Activated T-helper 2 cell treated with anti-CD3 and anti-CD28 coated beads, Interferon-gamma antibody, Interleukin-2, Interleukin-4, amounts not matched to agents 10 μg/mL and 5 μg/mL and 100 μg/mL, durations not matched to agents 14 hours and 24 hours and 36 hours (primary cell): Measurements from ENCODE around the gene PLA2G4C. TPM values are rescaled to one million over a fixed set of nuclear protein-coding genes. Genes with fewer than 3 reads are reported as not detected.
A peak's percentile ranks its signal among the peaks of the same experiment; 100 is the strongest.

ENCODE experiments used
- DNase-seq: peaks from one replicate; pipeline ENCODE4 v3.0.0; 2021; ENCODE audit warnings: low spot score
- H3K27ac Mint-ChIP-seq: one replicate; pipeline ENCODE4 v1.8.0; 2021; ENCODE audit warnings: mixed read lengths
- H3K27me3 Mint-ChIP-seq: one replicate; pipeline ENCODE4 v1.8.0; 2021; ENCODE audit warnings: low read depth, mixed read lengths
- H3K36me3 Mint-ChIP-seq: one replicate; pipeline ENCODE4 v1.8.0; 2021; ENCODE audit warnings: low read depth, mixed read lengths
- H3K4me1 Mint-ChIP-seq: one replicate; pipeline ENCODE4 v1.8.0; 2021; ENCODE audit warnings: low read depth, mixed read lengths
- H3K4me3 Mint-ChIP-seq: one replicate; pipeline ENCODE4 v1.8.0; 2021; ENCODE audit warnings: low read depth, mild to moderate bottlenecking, moderate library complexity, mixed read lengths
- H3K9me3 Mint-ChIP-seq: one replicate; pipeline ENCODE4 v1.8.0; 2021; ENCODE audit warnings: mixed read lengths
- intact Hi-C: fragments of 100-400 bp; cut with micrococcal nuclease; formaldehyde crosslinking; loops from one replicate; pipeline ENCODE4 v1.15.1; 2023
- total RNA-seq: library from RNA; stranded (reverse); gene quantifications from 2 replicates; pipeline ENCODE4 v1.2.3, GENCODE V29; 2022

Gene PLA2G4C
- total RNA-seq, 1 donor from 2014 or later = 11.3 TPM

- Mint-ChIP-seq H3K36me3 (peaks cover 82% of the 10 kb centered on the region), H3K27ac (no peak overlapping the region), H3K9me3 (no peaks in the 10 kb centered on the region), H3K4me3 (no peak overlapping the region), H3K27me3 (no peaks in the 10 kb centered on the region), H3K4me1 (peaks cover 6% of the 10 kb centered on the region)
- DNase-seq = no peak
- intact Hi-C loops = no loop called here
Observed at GRCh38 chr19:48127561-48127960, 16.9 kb upstream of the PLA2G4C start.

- intact Hi-C loops = no loop called here
- no peaks in the 10 kb centered on the region for H3K27me3 Mint-ChIP-seq
- no peak for DNase-seq
- H3K9me3 Mint-ChIP-seq = no peaks in the 10 kb centered on the region
- peaks cover 78% of the 10 kb centered on the region for H3K36me3 Mint-ChIP-seq
- H3K27ac Mint-ChIP-seq = peak overlapping the region; percentile 83
- H3K4me3 Mint-ChIP-seq = no peak overlapping the region
- peaks cover 9% of the 10 kb centered on the region for H3K4me1 Mint-ChIP-seq
Observed at GRCh38 chr19:48123907-48124651, 13.5 kb upstream of the PLA2G4C start.

GRCh38 chr19:48122421-48122820 lies 11.8 kb upstream of the PLA2G4C start:
- no peak for DNase-seq
- no peaks in the 10 kb centered on the region for H3K9me3 Mint-ChIP-seq
- H3K27me3 Mint-ChIP-seq = no peaks in the 10 kb centered on the region
- peaks cover 77% of the 10 kb centered on the region for H3K36me3 Mint-ChIP-seq
- intact Hi-C loops = no loop called here
- peaks cover 11% of the 10 kb centered on the region for H3K4me1 Mint-ChIP-seq
- no peak overlapping the region for H3K4me3 Mint-ChIP-seq
- H3K27ac Mint-ChIP-seq = peak overlapping the region; percentile 72

GRCh38 chr19:48121909-48122371 lies 11.3 kb upstream of the PLA2G4C start:
- H3K9me3 Mint-ChIP-seq = no peaks in the 10 kb centered on the region
- no peak overlapping the region for H3K4me3 Mint-ChIP-seq
- H3K4me1 Mint-ChIP-seq = peaks cover 11% of the 10 kb centered on the region
- peak overlapping the region; percentile 72 for H3K27ac Mint-ChIP-seq
- intact Hi-C loops = no loop called here
- no peaks in the 10 kb centered on the region for H3K27me3 Mint-ChIP-seq
- H3K36me3 Mint-ChIP-seq = peaks cover 73% of the 10 kb centered on the region
- DNase-seq = no peak

GRCh38 chr19:48121066-48121465 lies 10.4 kb upstream of the PLA2G4C start:
- H3K4me1 Mint-ChIP-seq = peaks cover 11% of the 10 kb centered on the region
- H3K9me3 Mint-ChIP-seq = no peaks in the 10 kb centered on the region
- DNase-seq = no peak
- H3K27ac Mint-ChIP-seq = no peak overlapping the region
- H3K4me3 Mint-ChIP-seq = no peak overlapping the region
- no peaks in the 10 kb centered on the region for H3K27me3 Mint-ChIP-seq
- peaks cover 69% of the 10 kb centered on the region for H3K36me3 Mint-ChIP-seq
- intact Hi-C loops = no loop called here

- Mint-ChIP-seq H3K27ac (no peak overlapping the region), H3K36me3 (peaks cover 69% of the 10 kb centered on the region), H3K4me1 (peaks cover 11% of the 10 kb centered on the region), H3K4me3 (no peak overlapping the region), H3K9me3 (no peaks in the 10 kb centered on the region), H3K27me3 (no peaks in the 10 kb centered on the region)
- intact Hi-C loops = no loop called here
- no peak for DNase-seq
Observed at GRCh38 chr19:48120505-48120904, 9.9 kb upstream of the PLA2G4C start.

GRCh38 chr19:48118131-48118517 lies 7.5 kb upstream of the PLA2G4C start:
- DNase-seq = no peak
- H3K27ac Mint-ChIP-seq = peak overlapping the region; percentile 45
- H3K4me3 Mint-ChIP-seq = no peak overlapping the region
- H3K27me3 Mint-ChIP-seq = no peaks in the 10 kb centered on the region
- H3K36me3 Mint-ChIP-seq = peaks cover 59% of the 10 kb centered on the region
- H3K4me1 Mint-ChIP-seq = peaks cover 5% of the 10 kb centered on the region
- intact Hi-C loops = no loop called here
- H3K9me3 Mint-ChIP-seq = no peaks in the 10 kb centered on the region

- H3K4me3 Mint-ChIP-seq = no peak overlapping the region
- intact Hi-C loops = no loop called here
- no peak for DNase-seq
- H3K9me3 Mint-ChIP-seq = no peaks in the 10 kb centered on the region
- H3K4me1 Mint-ChIP-seq = peaks cover 5% of the 10 kb centered on the region
- H3K27me3 Mint-ChIP-seq = no peaks in the 10 kb centered on the region
- peak overlapping the region; percentile 45 for H3K27ac Mint-ChIP-seq
- H3K36me3 Mint-ChIP-seq = peaks cover 55% of the 10 kb centered on the region
Observed at GRCh38 chr19:48117515-48118130, 7.0 kb upstream of the PLA2G4C start.

- Mint-ChIP-seq H3K27ac (no peak overlapping the region), H3K9me3 (no peaks in the 10 kb centered on the region), H3K4me3 (no peak overlapping the region), H3K4me1 (peaks cover 6% of the 10 kb centered on the region), H3K36me3 (peaks cover 28% of the 10 kb centered on the region), H3K27me3 (no peaks in the 10 kb centered on the region)
- intact Hi-C loops = no loop called here
- no peak for DNase-seq
Observed at GRCh38 chr19:48113190-48113917, 2.7 kb upstream of the PLA2G4C start.

- DNase-seq = no peak
- Mint-ChIP-seq H3K36me3 (peaks cover 17% of the 10 kb centered on the region), H3K27me3 (no peaks in the 10 kb centered on the region), H3K4me3 (peak overlapping the region; percentile 83), H3K4me1 (peaks cover 10% of the 10 kb centered on the region), H3K27ac (no peak overlapping the region), H3K9me3 (no peaks in the 10 kb centered on the region)
- intact Hi-C loops = no loop called here
Observed at GRCh38 chr19:48111280-48111679, 663 bp upstream of the PLA2G4C start.

GRCh38 chr19:48108997-48109782 lies 1.4 kb downstream of the PLA2G4C start:
- Mint-ChIP-seq H3K9me3 (no peaks in the 10 kb centered on the region), H3K4me3 (peak overlapping the region; percentile 37), H3K36me3 (peaks cover 5% of the 10 kb centered on the region), H3K27me3 (no peaks in the 10 kb centered on the region), H3K27ac (no peak overlapping the region), H3K4me1 (peaks cover 10% of the 10 kb centered on the region)
- intact Hi-C loops = loop anchor here (10.0 kb wide), 1 partner anchor 156 kb away; no protein-coding TSS in a partner anchor
- DNase-seq = no peak

- H3K4me1 Mint-ChIP-seq = peaks cover 9% of the 10 kb centered on the region
- intact Hi-C loops = loop anchor here (10.0 kb wide), 1 partner anchor 161 kb away; no protein-coding TSS in a partner anchor
Observed at GRCh38 chr19:48103922-48104321, 6.7 kb downstream of the PLA2G4C start.

More at GRCh38 chr19:48103922-48104321, 6.7 kb downstream of the PLA2G4C start:
- no peak overlapping the region for H3K4me3 Mint-ChIP-seq
- no peaks in the 10 kb centered on the region for H3K27me3 Mint-ChIP-seq
- no peaks in the 10 kb centered on the region for H3K9me3 Mint-ChIP-seq
- H3K27ac Mint-ChIP-seq = no peak overlapping the region
- no peak for DNase-seq
- H3K36me3 Mint-ChIP-seq = peaks cover 5% of the 10 kb centered on the region
